IPS DF 6.9 (cell line): Measurements from ENCODE around the gene OTOS.

Experiments
- DNase-seq: peaks from one replicate; pipeline ENCODE4 v3.0.0-alpha.2; 2013; ENCODE audit warnings: low read depth, low spot score
- H3K27ac ChIP-seq: one replicate; pipeline ENCODE4 v1.5.1; 2013; ENCODE audit warnings: low read length, control low read depth
- H3K27me3 ChIP-seq: 2 replicates; pipeline ENCODE4 v1.6.1; 2013; ENCODE audit warnings: mild to moderate bottlenecking, low read length; ENCODE audit not compliant: control insufficient read depth, insufficient read depth
- H3K36me3 ChIP-seq: 2 replicates; pipeline ENCODE4 v1.6.1; 2013; ENCODE audit warnings: low read length; ENCODE audit not compliant: control insufficient read depth, insufficient read depth
- H3K4me1 ChIP-seq: 2 replicates; pipeline ENCODE4 v1.6.1; 2013; ENCODE audit warnings: low read length; ENCODE audit not compliant: control insufficient read depth, insufficient read depth
- H3K4me3 ChIP-seq: 2 replicates; pipeline ENCODE4 v1.5.1; 2013; ENCODE audit warnings: mild to moderate bottlenecking, low read length
- H3K9me3 ChIP-seq: 2 replicates; pipeline ENCODE4 v1.6.1; 2013; ENCODE audit warnings: low read length, inconsistent platforms; ENCODE audit not compliant: control insufficient read depth, insufficient read depth
- WGBS: extraction: QIAGEN DNeasy Blood & Tissue Kit; methylation state at CpG from one replicate; pipeline ENCODE4 v1.1.7; 2013; ENCODE audit warnings: mixed read lengths, missing lambda C conversion rate; ENCODE audit not compliant: insufficient read length, insufficient coverage; 5-methylcytosine and 5-hydroxymethylcytosine counted together

The OTOS gene

DNA sequence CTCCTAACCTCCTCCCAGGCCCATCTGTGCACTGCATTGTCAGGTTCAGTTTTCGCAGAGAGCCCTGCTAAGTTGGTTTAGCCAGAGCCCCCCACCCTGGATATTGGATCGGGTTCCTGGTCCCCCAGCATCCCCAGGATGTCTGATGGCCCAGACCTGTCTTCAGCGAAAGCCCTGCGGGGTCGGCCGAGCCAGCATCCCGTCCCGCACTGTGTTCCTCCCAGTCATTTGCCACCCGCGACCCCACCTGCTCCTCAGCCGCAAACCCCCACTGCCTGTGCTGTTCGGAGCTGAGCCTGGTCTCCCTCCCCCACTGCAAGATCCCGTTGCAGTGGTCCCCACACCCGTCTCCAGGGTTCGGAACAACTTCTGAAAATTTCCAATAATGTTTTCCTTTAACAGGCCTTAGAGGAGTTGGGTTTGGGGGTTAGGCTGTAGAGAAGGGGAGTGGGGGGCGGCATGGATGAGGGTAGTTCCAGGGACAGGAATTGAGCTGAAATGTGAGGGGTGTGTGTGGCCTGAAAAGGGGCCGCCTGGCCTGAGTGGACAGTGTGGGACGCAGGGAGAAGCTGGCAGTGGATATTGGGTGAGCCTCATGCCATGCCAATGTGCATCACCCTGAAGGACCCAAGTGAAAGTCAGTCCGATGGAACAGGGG lies 2.7 kb downstream of the OTOS start:
- H3K36me3 ChIP-seq: no peaks in the 10 kb centered on the region
- H3K4me3 ChIP-seq: no peak overlapping the region
- peaks cover 7% of the 10 kb centered on the region; the same call in 1 of the 2 replicates for H3K4me1 ChIP-seq
- no peaks in the 10 kb centered on the region for H3K9me3 ChIP-seq
- no CpG with 5 or more reads among the region's 19 CpGs for WGBS
- DNase-seq: no peak
- H3K27ac ChIP-seq: no peak overlapping the region
- H3K27me3 ChIP-seq: no peaks in the 10 kb centered on the region

- no CpG with 5 or more reads among the region's 36 CpGs for WGBS
- no peak overlapping the region for H3K27ac ChIP-seq
These were observed 3.7 kb downstream of the OTOS start for GRCh38 chr2:240136671-240137292.

DNA sequence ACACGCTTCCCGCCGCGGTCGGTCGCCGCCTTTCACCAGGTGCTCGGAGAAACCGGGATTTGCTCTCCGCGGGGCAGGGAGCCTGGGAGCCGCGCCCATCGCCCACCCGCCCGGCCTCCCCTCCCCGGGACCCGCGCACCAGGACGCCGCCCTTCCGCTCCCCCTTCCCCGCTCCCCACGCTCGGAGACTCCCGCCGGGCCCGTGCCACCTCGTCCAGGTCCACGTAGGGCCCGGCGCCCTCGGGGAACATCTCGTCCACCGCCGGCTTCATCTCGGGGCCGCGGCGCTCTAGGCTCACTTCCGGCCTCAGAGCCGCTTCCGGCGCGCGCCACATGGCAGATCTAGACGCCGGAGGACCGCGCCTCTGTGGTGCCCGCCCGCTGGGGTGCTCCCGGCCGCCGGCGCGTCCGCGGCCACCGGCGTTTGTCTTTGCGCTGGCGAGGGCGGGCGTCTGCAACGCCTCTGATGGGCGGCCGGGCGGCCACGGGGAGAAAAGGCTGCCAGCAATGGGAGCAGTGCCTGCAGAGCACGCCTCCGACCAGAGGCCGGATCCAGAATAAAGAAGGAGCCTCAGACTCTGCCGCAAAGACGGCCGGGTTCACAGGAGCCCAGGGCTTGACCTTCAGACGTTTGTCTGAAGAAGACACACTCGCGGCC lies 4.3 kb downstream of the OTOS start, which contains the start of gene COPS9:
Gene COPS9 (minus strand): TSS at position 293 of the 658 bp plus-strand sequence. CDS start 21 bp downstream, at position 272.
- peaks cover 13% of the 10 kb centered on the region for H3K36me3 ChIP-seq
- no CpG with 5 or more reads among the region's 79 CpGs for WGBS
- H3K4me1 ChIP-seq: peaks cover 7% of the 10 kb centered on the region; the same call in 1 of the 2 replicates
- peak; percentile 27 for DNase-seq
- no peaks in the 10 kb centered on the region for H3K27me3 ChIP-seq
- H3K4me3 ChIP-seq: peak within 1 kb of the TSS; percentile 96; the same call in 1 of the 2 replicates
- H3K9me3 ChIP-seq: no peaks in the 10 kb centered on the region
- H3K27ac ChIP-seq: no peak within 1 kb of the TSS

More at GRCh38 chr2:240136671-240137292, 3.7 kb downstream of the OTOS start:
- H3K4me1 ChIP-seq: peaks cover 7% of the 10 kb centered on the region; the same call in 1 of the 2 replicates
- peak overlapping the region; percentile 96; the same call in 1 of the 2 replicates for H3K4me3 ChIP-seq
- no peaks in the 10 kb centered on the region for H3K27me3 ChIP-seq
- H3K9me3 ChIP-seq: no peaks in the 10 kb centered on the region
- DNase-seq: no peak
- peaks cover 7% of the 10 kb centered on the region for H3K36me3 ChIP-seq

- Histone ChIP-seq H3K4me3 (peak overlapping the region; percentile 96; the same call in 1 of the 2 replicates), H3K27me3 (no peaks in the 10 kb centered on the region), H3K9me3 (no peaks in the 10 kb centered on the region), H3K36me3 (peaks cover 14% of the 10 kb centered on the region), H3K4me1 (peaks cover 7% of the 10 kb centered on the region; the same call in 1 of the 2 replicates), H3K27ac (no peak overlapping the region)
- WGBS: no CpG with 5 or more reads among the region's 17 CpGs
- DNase-seq: no peak
These were observed 4.8 kb downstream of the OTOS start for GRCh38 chr2:240135706-240136012.

DNA sequence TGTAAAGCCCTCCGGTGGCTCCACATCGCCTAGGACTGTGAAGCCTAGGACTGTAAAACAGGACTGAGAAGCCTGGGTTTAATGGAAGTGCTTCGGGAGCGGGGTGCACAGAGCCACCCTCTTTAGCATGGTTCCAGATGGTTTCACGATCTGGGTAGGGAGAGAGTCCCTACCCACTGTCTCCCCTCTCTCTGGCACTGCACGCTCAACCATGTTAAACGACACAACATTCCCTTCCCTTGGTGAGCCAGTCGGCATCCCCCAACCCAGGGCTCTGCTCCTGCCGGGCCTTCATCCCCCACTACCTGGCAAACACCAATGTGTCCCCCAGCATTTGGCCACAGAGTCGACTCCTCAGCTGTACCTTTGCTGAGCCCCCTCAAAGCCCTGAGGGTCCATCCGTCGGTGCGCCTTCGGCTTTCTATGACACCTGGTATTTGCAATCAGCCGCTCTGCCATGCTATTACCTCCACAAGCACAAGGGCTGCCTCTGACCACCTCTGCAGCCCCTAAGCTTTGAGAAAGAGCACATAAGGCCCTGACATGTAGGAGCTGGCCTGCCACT lies 5.4 kb downstream of the OTOS start:
- no peak for DNase-seq
- no peak overlapping the region for H3K27ac ChIP-seq
- no peaks in the 10 kb centered on the region for H3K27me3 ChIP-seq
- whole genome bisulfite sequencing: no CpG with 5 or more reads among the region's 15 CpGs
- H3K4me1 ChIP-seq: peaks cover 7% of the 10 kb centered on the region; the same call in 1 of the 2 replicates
- H3K36me3 ChIP-seq: peaks cover 20% of the 10 kb centered on the region
- H3K9me3 ChIP-seq: no peaks in the 10 kb centered on the region
- H3K4me3 ChIP-seq: peak overlapping the region; percentile 96; the same call in 1 of the 2 replicates

GRCh38 chr2:240134466-240134865 lies 6.0 kb downstream of the OTOS start:
- Histone ChIP-seq H3K27ac (no peak overlapping the region), H3K27me3 (no peaks in the 10 kb centered on the region), H3K4me3 (no peak overlapping the region), H3K4me1 (0 out of 2 replicates have a peak, but pooled peaks cover 4% of the 10 kb centered on the region), H3K36me3 (peaks cover 25% of the 10 kb centered on the region), H3K9me3 (no peaks in the 10 kb centered on the region)
- DNase-seq: no peak
- WGBS: no CpG with 5 or more reads among the region's 6 CpGs

- no peak for DNase-seq
- 0 out of 2 replicates have a peak, but pooled peaks cover 3% of the 10 kb centered on the region for H3K4me1 ChIP-seq
- no peak overlapping the region for H3K27ac ChIP-seq
- no peaks in the 10 kb centered on the region for H3K27me3 ChIP-seq
- no peaks in the 10 kb centered on the region for H3K9me3 ChIP-seq
- WGBS: no CpG with 5 or more reads among the region's 10 CpGs
- H3K4me3 ChIP-seq: no peak overlapping the region
- peaks cover 28% of the 10 kb centered on the region for H3K36me3 ChIP-seq
These were observed 7.1 kb downstream of the OTOS start for GRCh38 chr2:240133401-240133800.

- no CpG with 5 or more reads among the region's 5 CpGs for WGBS
- Histone ChIP-seq H3K27me3 (no peaks in the 10 kb centered on the region), H3K36me3 (peaks cover 28% of the 10 kb centered on the region), H3K4me3 (no peak overlapping the region), H3K27ac (no peak overlapping the region), H3K9me3 (no peaks in the 10 kb centered on the region), H3K4me1 (0 out of 2 replicates have a peak, but pooled peaks cover 3% of the 10 kb centered on the region)
- DNase-seq: no peak
These were observed 7.8 kb downstream of the OTOS start for GRCh38 chr2:240132651-240132980.

DNA sequence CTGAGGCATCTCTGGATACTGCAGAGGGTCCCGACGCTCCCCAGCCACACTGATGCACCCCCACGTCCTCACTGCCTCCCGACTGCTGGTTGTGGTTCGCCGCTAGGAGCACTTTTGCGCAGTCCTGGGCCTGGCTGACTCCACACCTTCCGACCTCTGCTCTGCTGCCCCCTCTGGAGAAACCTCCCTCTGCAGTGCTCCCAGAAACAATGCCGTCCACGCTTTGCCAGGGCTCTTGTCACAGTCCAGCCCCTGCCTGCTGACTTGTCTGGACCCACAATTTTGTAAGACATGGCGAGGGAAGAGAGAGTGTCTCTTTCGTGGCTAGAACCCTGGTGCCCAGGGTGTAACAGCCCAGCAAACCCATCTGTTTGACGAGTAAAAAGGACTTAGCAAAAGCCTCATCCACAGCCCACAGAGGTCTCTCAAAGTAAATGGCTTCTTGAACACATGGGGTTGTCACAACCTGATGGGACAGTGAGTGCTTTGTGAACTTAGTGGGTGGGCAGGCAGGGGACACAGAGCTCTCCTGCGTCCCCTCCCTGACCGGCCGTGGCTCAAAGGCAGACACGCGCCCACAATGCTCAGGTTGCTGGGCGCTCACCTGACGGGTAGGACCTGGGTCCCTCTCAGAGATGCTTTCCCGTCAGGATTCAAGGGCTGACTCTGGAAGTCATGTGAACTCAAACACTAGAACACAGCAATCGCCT lies 8.4 kb downstream of the OTOS start:
- H3K36me3 ChIP-seq: peaks cover 28% of the 10 kb centered on the region
- no peak overlapping the region for H3K4me3 ChIP-seq
- no peak for DNase-seq
- WGBS: no CpG with 5 or more reads among the region's 22 CpGs
- H3K9me3 ChIP-seq: no peaks in the 10 kb centered on the region
- no peak overlapping the region for H3K27ac ChIP-seq
- 0 out of 2 replicates have a peak, but pooled peaks cover 3% of the 10 kb centered on the region for H3K4me1 ChIP-seq
- no peaks in the 10 kb centered on the region for H3K27me3 ChIP-seq

DNA sequence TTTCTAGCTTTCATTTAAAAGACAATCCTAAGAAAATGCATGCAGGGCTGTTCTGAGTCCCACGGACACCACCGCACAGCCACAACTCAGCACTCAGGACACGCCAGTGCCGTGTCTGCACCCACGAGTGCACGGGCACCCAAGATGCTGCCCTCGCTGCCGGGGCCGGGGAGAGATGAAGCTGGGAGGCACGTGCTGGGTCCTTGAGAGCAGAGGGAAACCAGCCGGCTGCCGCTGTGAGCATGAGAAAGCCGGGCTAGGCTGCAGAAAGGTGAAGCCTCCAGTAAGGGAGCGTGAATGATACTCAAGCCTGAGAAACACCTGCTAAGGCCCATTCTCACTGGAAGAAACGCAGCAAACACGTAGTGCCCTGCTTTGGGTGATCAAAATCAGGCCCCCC lies 9.2 kb downstream of the OTOS start:
- H3K4me3 ChIP-seq: no peak overlapping the region
- H3K36me3 ChIP-seq: peaks cover 28% of the 10 kb centered on the region
- WGBS: no CpG with 5 or more reads among the region's 16 CpGs
- no peak for DNase-seq
- no peaks in the 10 kb centered on the region for H3K9me3 ChIP-seq
- no peak overlapping the region for H3K27ac ChIP-seq
- H3K4me1 ChIP-seq: 0 out of 2 replicates have a peak, but pooled peaks cover 3% of the 10 kb centered on the region
- H3K27me3 ChIP-seq: no peaks in the 10 kb centered on the region
